H9 (cell line): ENCODE results near the gene MOSMO. TPM values are rescaled to one million over a fixed set of nuclear protein-coding genes. Genes with fewer than 3 reads are reported as not detected.

Experiments used
- DNase-seq: peaks from one replicate; pipeline ENCODE4 v3.0.0-alpha.2; 2017
- H2AFZ ChIP-seq: one replicate; pipeline ENCODE4 v1.6.1; 2013; ENCODE audit warnings: mild to moderate bottlenecking, low read length, control low read depth, moderate library complexity
- H2AK5ac ChIP-seq: 2 replicates; pipeline ENCODE4 v1.6.1; 2013; ENCODE audit warnings: low read length, control low read depth, mixed read lengths; ENCODE audit not compliant: insufficient read length
- H2BK120ac ChIP-seq: one replicate; pipeline ENCODE4 v1.6.1; 2013; ENCODE audit warnings: low read depth, mild to moderate bottlenecking, low read length, control low read depth, inconsistent platforms; ENCODE audit not compliant: poor library complexity, severe bottlenecking
- H2BK12ac ChIP-seq: 2 replicates; pipeline ENCODE4 v1.6.1; 2013; ENCODE audit warnings: low read length, control low read depth, mixed read lengths, low read depth; ENCODE audit not compliant: insufficient read length
- H2BK15ac ChIP-seq: 2 replicates; pipeline ENCODE4 v1.6.1; 2013; ENCODE audit warnings: low read depth, low read length, control low read depth
- H2BK20ac ChIP-seq: one replicate; pipeline ENCODE4 v1.6.1; 2013; ENCODE audit warnings: low read depth, mild to moderate bottlenecking, low read length, control low read depth, inconsistent platforms; ENCODE audit not compliant: poor library complexity, severe bottlenecking
- H2BK5ac ChIP-seq: 2 replicates; pipeline ENCODE4 v1.6.1; 2013; ENCODE audit warnings: low read length, control low read depth, mixed read lengths; ENCODE audit not compliant: insufficient read length
- H3K14ac ChIP-seq: 2 replicates; pipeline ENCODE4 v1.6.1; 2013; ENCODE audit warnings: low read length, control low read depth; ENCODE audit not compliant: insufficient read depth
- H3K18ac ChIP-seq: 2 replicates; pipeline ENCODE4 v1.6.1; 2013; ENCODE audit warnings: low read depth, mild to moderate bottlenecking, mixed read lengths, low read length, control low read depth; ENCODE audit not compliant: insufficient read length
- H3K23ac ChIP-seq: 2 replicates; pipeline ENCODE4 v1.6.1; 2013; ENCODE audit warnings: low read length, control low read depth, mixed read lengths, low read depth; ENCODE audit not compliant: insufficient read length
- H3K23me2 ChIP-seq: 2 replicates; pipeline ENCODE4 v1.6.1; 2013; ENCODE audit warnings: low read depth, mild to moderate bottlenecking, mixed read lengths, low read length, control low read depth; ENCODE audit not compliant: insufficient read length, poor library complexity, severe bottlenecking
- H3K27ac ChIP-seq: 2 replicates; pipeline ENCODE4 v1.5.1; 2013; ENCODE audit warnings: low read length, control low read depth, mixed read lengths, low read depth; ENCODE audit not compliant: insufficient read length
- H3K27me3 ChIP-seq: 2 replicates; pipeline ENCODE4 v1.6.1; 2013; ENCODE audit warnings: low read length, control low read depth, inconsistent platforms; ENCODE audit not compliant: insufficient read depth
- H3K4ac ChIP-seq: 2 replicates; pipeline ENCODE4 v1.6.1; 2013; ENCODE audit warnings: low read depth, mild to moderate bottlenecking, control low read depth, inconsistent platforms, low read length, moderate library complexity
- H3K4me1 ChIP-seq: 2 replicates; pipeline ENCODE4 v1.6.1; 2013; ENCODE audit warnings: low read length, control low read depth, inconsistent platforms; ENCODE audit not compliant: insufficient read depth
- H3K4me2 ChIP-seq: 2 replicates; pipeline ENCODE4 v1.6.1; 2013; ENCODE audit warnings: low read length, control low read depth, mixed read lengths; ENCODE audit not compliant: insufficient read length, insufficient read depth
- H3K56ac ChIP-seq: 2 replicates; pipeline ENCODE4 v1.6.1; 2013; ENCODE audit warnings: low read depth, mild to moderate bottlenecking, mixed read lengths, low read length, control low read depth; ENCODE audit not compliant: insufficient read length
- H3K79me1 ChIP-seq: 2 replicates; pipeline ENCODE4 v1.6.1; 2013; ENCODE audit warnings: low read depth, mild to moderate bottlenecking, moderate library complexity, low read length, control low read depth, inconsistent platforms; ENCODE audit not compliant: insufficient read depth, poor library complexity, severe bottlenecking
- H3K79me2 ChIP-seq: 2 replicates; pipeline ENCODE4 v1.6.1; 2013; ENCODE audit warnings: low read length, control low read depth, inconsistent platforms; ENCODE audit not compliant: insufficient read depth
- H3K9ac ChIP-seq: 2 replicates; pipeline ENCODE4 v1.6.1; 2013; ENCODE audit warnings: low read length, control low read depth, mixed read lengths; ENCODE audit not compliant: insufficient read length; ENCODE audit errors: extremely low read depth
- H3K9me3 ChIP-seq: one replicate; pipeline ENCODE4 v1.6.1; 2013; ENCODE audit warnings: low read depth, low read length, inconsistent platforms; ENCODE audit not compliant: control insufficient read depth
- H3T11ph ChIP-seq: one replicate; pipeline ENCODE4 v1.6.1; 2013; ENCODE audit warnings: mild to moderate bottlenecking, low read length, control low read depth, inconsistent platforms
- H4K20me1 ChIP-seq: one replicate; pipeline ENCODE4 v1.6.1; 2013; ENCODE audit not compliant: control insufficient read depth, insufficient read length, insufficient read depth
- H4K5ac ChIP-seq: 2 replicates; pipeline ENCODE4 v1.6.1; 2013; ENCODE audit warnings: low read depth, mild to moderate bottlenecking, mixed read lengths, low read length, control low read depth; ENCODE audit not compliant: insufficient read length
- H4K8ac ChIP-seq: replicated peaks from 2 replicates; pipeline ENCODE4 v1.6.1; 2013; ENCODE audit warnings: low read length, control low read depth, mixed read lengths, low read depth; ENCODE audit not compliant: insufficient read length
- H4K91ac ChIP-seq: 2 replicates; pipeline ENCODE4 v1.6.1; 2013; ENCODE audit warnings: low read depth, mild to moderate bottlenecking, moderate library complexity, mixed read lengths, low read length, control low read depth; ENCODE audit not compliant: insufficient read length
- H3K27ac Mint-ChIP-seq, 3 experiments: 2 replicates in 2 of 3; 3 replicates in 1 of 3; pipeline ENCODE4 v1.8.0; 2020 to 2021; ENCODE audit warnings: mixed read lengths in 3 of 3, mild to moderate bottlenecking in 1 of 3, moderate library complexity in 1 of 3
- H3K27me3 Mint-ChIP-seq: 2 replicates; pipeline ENCODE4 v1.8.0; 2021; ENCODE audit warnings: low read depth, mild to moderate bottlenecking, moderate library complexity, mixed read lengths
- H3K36me3 Mint-ChIP-seq, 3 experiments: 2 replicates in 2 of 3; 3 replicates in 1 of 3; pipeline ENCODE4 v1.8.0; 2020 to 2021; ENCODE audit warnings: low read depth in 3 of 3, mixed read lengths in 3 of 3; ENCODE audit not compliant: insufficient read depth in 1 of 3
- H3K4me1 Mint-ChIP-seq, 2 experiments: 2 replicates each; pipeline ENCODE4 v1.8.0; 2020; ENCODE audit warnings: mixed read lengths in 2 of 2
- H3K4me3 Mint-ChIP-seq, 2 experiments: 2 replicates in 1 of 2; 3 replicates in 1 of 2; pipeline ENCODE4 v1.8.0; 2020 to 2021; ENCODE audit warnings: mild to moderate bottlenecking in 2 of 2, mixed read lengths in 2 of 2, moderate library complexity in 1 of 2
- H3K9me3 Mint-ChIP-seq, 2 experiments: 2 replicates in 1 of 2; 3 replicates in 1 of 2; pipeline ENCODE4 v1.8.0; 2020; ENCODE audit warnings: mild to moderate bottlenecking in 2 of 2, mixed read lengths in 2 of 2, moderate library complexity in 1 of 2
- CTCF ChIP-seq: fragments of 200-600 bp; sonication (generic); conservative IDR thresholded peaks from 3 replicates; pipeline ENCODE4 v1.8.0; 2021; ENCODE audit warnings: antibody characterized with exemption, mild to moderate bottlenecking
- WGBS: extraction: QIAGEN DNeasy Blood & Tissue Kit; methylation state at CpG from one replicate; pipeline ENCODE4 v1.1.7; 2013; ENCODE audit warnings: missing lambda C conversion rate, low lambda C conversion rate, mixed read lengths; ENCODE audit not compliant: insufficient read length; ENCODE audit errors: extremely low coverage; 5-methylcytosine and 5-hydroxymethylcytosine counted together
- total RNA-seq: library from RNA; stranded (reverse); gene quantifications from 2 replicates; pipeline ENCODE4 v1.2.1, GENCODE V29; 2021

The MOSMO gene
- total RNA-seq, 1 experiment from 2014 or later: 13.5 TPM

GRCh38 chr16:22086440-22086839, 78.5 kb downstream of the MOSMO start:
- Mint-ChIP-seq H3K9me3 (no peaks in the 10 kb centered on the region), H3K4me1 (no peaks in the 10 kb centered on the region), H3K27me3 (no peaks in the 10 kb centered on the region; the same call in 1 of the 2 replicates), H3K36me3 (no peaks in the 10 kb centered on the region), H3K4me3 (no peak overlapping the region), H3K27ac (no peak overlapping the region)
- H3K56ac ChIP-seq: no peak overlapping the region
- H4K91ac ChIP-seq: no peak overlapping the region
- H3K4me1 ChIP-seq: no peaks in the 10 kb centered on the region
- no peak overlapping the region for H3K18ac ChIP-seq
- H2BK5ac ChIP-seq: no peak overlapping the region
- H3K79me2 ChIP-seq: no peaks in the 10 kb centered on the region
- H3K23me2 ChIP-seq: no peaks in the 10 kb centered on the region
- no CpG with 5 or more reads among the region's 1 CpG for WGBS
- TF ChIP-seq CTCF: no peak
- H2BK15ac ChIP-seq: no peak overlapping the region
- H3K27me3 ChIP-seq: no peaks in the 10 kb centered on the region
- no peak overlapping the region for H3K4ac ChIP-seq
- no peak overlapping the region for H3K9ac ChIP-seq
- no peak overlapping the region for H4K8ac ChIP-seq
- H2AK5ac ChIP-seq: no peak overlapping the region
- H3K4me2 ChIP-seq: no peak overlapping the region
- H2BK120ac ChIP-seq: no peak overlapping the region
- no peak overlapping the region for H4K5ac ChIP-seq
- no peak overlapping the region for H2BK12ac ChIP-seq
- H2BK20ac ChIP-seq: no peak overlapping the region
- no peak overlapping the region for H3K27ac ChIP-seq
- H3K9me3 ChIP-seq: no peaks in the 10 kb centered on the region
- no peak overlapping the region for H3K14ac ChIP-seq
- DNase-seq: no peak
- H3T11ph ChIP-seq: no peak overlapping the region
- H2AFZ ChIP-seq: no peak overlapping the region
- H3K23ac ChIP-seq: no peak overlapping the region
- no peaks in the 10 kb centered on the region for H3K79me1 ChIP-seq
- H4K20me1 ChIP-seq: no peaks in the 10 kb centered on the region
